Stimulated activated CD8-positive, alpha-beta memory T cell treated with anti-CD3 and anti-CD28 coated beads, Interleukin-4, amount 100 ng/mL, for 4 hours (primary cell): Measurements from ENCODE around the gene SIPA1L2.

Source experiments
- DNase-seq, 2 donors: peaks; one replicate each; pipeline ENCODE4 v3.0.0-alpha.2; 2020; ENCODE audit warnings: low read depth in 2 of 2, low spot score in 1 of 2

Gene SIPA1L2

GRCh38 chr1:232644209-232644608, 14.3 kb upstream of the SIPA1L2 start:
- DNase-seq: no peak

DNA sequence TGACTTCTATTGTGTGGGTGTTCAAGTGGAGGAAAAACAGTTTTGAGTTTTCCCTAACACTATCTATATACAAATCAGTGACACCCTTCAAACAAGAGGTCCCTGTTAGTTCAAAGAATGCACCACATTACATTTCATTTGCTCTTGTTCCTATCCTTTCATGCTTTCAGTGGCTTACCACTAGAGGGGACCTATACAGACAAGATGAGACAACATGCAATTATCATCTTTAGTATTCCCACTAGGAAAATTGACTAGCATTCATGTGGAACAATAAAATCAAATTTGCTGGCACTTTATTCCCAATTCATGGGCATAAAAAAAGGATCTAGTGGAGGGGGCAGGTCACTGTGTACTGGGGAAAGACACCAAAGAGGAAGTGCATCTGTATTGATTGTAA, 13.3 kb upstream of the SIPA1L2 start:
- no peak for DNase-seq

GRCh38 chr1:232641507-232641906, 11.6 kb upstream of the SIPA1L2 start:
- DNase-seq: no peak

GRCh38 chr1:232636799-232637198, 6.9 kb upstream of the SIPA1L2 start:
- no peak for DNase-seq

- no peak for DNase-seq
These were observed 5.9 kb upstream of the SIPA1L2 start for GRCh38 chr1:232635778-232636356.

GRCh38 chr1:232635279-232635678, 5.3 kb upstream of the SIPA1L2 start:
- no peak for DNase-seq

DNA sequence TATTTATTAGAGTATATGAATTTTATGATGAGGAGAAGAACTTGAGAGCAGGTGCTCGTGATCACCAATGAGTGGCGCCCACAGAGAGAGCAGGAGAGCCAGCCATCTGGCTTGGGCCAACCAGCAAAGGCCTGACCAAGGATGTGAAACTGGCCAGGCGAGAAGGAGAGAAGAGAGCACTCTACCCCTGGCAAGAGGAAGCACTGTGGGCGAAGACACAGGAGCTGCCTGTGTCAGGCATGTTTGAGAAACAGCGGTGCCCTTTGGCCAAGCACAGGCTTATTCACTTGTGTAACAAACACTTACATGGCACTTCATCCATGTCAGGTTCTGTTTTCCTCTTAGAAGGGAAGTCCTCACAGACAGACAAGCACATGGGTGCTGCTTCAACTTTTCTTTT, 4.2 kb upstream of the SIPA1L2 start:
- no peak for DNase-seq

- DNase-seq: no peak
These were observed 912 bp upstream of the SIPA1L2 start for GRCh38 chr1:232630894-232631195.

- no peak for DNase-seq
These were observed 485 bp downstream of the SIPA1L2 start for GRCh38 chr1:232629250-232630046.

DNA sequence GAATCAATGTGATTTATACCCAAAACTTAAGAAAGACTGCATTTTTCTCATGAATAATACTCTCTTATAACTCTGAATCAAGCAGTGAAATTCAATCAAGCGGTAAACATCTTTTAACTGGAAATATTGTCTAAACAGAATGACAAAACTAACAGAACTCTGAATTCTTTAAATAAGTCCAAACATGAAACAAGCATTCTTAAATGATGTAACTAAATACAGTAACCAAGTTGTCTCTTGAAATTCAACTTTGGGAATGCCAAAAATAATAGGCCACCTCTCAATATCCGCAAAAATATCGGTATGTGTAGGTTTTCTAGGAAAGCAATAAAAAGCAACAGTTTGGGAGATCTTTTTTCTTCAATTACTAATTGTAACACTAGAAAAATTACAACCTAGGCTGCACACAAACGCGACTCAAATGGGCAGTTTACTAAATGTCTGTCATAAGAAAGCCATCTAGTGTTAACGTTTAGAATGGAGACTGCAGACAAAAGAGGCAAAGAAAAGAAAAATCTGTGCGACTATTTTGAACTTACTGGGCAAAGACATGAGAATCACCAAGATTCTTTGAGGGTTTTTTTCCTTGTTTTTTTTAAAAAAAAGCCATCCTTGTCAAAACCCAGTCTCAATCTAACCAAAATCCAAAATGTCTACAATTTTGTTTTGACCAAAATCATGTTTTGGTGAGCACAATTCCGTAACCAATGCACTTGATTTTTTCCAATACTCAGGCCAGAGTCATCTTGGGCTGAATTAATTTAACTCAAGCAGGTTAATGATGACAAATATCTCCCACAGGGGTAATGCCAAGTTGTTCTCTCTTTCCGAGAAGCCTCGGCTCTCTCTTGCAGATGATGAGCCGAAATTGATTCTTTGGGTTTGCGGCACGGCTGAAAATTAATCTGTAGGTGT, 1.3 kb downstream of the SIPA1L2 start:
- DNase-seq: no peak

DNA sequence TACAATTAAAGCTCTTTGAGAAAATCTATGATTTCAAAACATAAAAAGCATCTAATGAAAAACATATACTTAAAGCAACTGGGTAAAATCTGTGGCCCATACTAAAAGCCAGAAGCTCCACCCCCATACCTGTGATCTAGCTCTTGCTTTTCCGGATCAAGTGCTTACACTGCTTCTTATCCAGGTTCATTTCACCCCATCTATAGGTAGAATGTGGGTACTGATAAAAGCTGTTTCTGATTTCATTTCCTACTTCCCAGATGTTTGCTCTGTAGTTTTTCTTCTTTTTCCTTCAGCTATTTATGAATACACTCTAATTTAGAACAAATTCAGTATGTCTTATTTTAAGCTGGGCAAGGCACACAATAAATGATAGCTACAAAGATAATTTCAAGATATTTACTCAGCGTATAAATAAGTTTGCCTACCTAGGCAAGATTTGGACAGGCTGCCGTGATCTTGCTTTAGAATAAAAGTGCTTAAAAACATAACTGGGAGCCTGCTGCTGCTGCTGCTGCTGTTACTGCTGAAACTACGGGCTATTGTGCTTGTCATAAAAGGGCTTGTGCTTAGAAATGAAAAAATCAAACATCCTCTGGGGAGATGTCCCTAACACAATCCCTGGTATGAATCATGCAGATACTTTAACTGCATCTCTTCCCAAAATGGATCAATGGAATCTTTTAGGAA, 2.1 kb downstream of the SIPA1L2 start:
- no peak for DNase-seq

- DNase-seq: no peak
These were observed 2.8 kb downstream of the SIPA1L2 start for GRCh38 chr1:232627171-232627570.

GRCh38 chr1:232626452-232626851, 3.5 kb downstream of the SIPA1L2 start:
- DNase-seq: no peak

GRCh38 chr1:232625319-232625868, 4.5 kb downstream of the SIPA1L2 start:
- DNase-seq: no peak

GRCh38 chr1:232624546-232625281, 5.2 kb downstream of the SIPA1L2 start:
- no peak for DNase-seq

- DNase-seq: no peak
These were observed 7.0 kb downstream of the SIPA1L2 start for GRCh38 chr1:232622981-232623380.

DNA sequence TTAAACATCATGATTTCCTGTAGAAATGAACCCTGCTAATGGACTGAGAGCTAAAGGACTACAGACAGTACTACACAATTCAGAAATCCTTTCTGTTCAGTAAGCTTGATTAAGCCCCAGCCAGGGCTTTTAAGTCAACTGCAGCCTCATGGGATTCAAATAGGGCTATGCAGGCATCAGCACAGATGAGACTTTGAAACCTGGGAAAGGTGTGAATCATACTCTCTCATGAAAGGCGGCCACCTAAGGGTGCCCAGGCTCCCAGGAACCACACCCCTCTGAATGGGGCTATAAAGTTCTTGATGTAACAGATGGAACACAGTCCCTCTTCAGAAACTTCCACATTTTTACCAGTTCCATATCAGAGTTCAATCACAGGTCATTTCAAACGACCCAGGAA, 7.6 kb downstream of the SIPA1L2 start:
- no peak for DNase-seq

DNA sequence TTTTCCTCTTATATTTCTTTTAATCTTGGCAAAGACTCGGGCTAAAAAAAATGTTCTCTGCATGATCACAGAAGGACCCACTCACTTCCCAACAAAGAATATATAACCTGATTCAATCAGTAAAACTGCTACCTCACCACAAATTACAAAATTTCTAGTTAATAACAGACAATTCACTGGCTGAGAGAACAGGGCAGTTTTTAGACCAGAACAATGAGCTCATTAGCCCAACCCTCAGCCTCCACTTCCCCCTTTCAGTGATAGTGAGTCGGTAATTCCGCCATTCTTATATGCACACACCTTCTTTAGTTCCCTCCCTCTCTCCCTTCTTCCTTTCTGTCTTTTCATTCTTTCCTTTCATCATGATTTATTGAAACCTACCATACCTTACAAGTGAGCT, 8.9 kb downstream of the SIPA1L2 start:
- no peak for DNase-seq

- DNase-seq: no peak
These were observed 9.5 kb downstream of the SIPA1L2 start for GRCh38 chr1:232620356-232620969.

DNA sequence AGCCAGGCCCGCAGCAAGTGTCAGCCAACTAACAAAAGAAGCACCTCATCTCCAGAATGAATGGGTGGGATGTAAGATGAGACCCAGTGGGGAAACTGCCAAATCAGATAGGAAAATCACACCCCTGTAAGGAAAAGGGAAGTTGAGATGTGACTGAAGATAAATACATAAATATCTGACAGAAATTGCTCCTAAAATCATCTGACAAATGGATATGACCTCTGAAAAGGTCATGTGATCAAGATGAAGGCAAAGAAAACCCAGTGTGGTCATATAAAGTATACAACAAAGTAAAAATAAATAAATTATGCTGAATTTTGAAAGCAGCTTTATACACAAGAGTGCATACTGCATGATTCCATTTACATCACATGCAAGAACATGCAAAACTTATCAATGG, 12.7 kb downstream of the SIPA1L2 start:
- no peak for DNase-seq
